ENCODE data around the gene OSBPL1A. TPM values are rescaled to one million over a fixed set of nuclear protein-coding genes. Genes with fewer than 3 reads are reported as not detected.

The OSBPL1A gene
- total RNA-seq, 1 experiment from 2014 or later = 21.5 TPM

- no TSS peak for BruUV-seq (replicated peaks)
- no peak for DNase-seq (ENCODE audit: unreplicated experiment)
- intact Hi-C loops (cut with micrococcal nuclease) = no loop called here
- Mint-ChIP-seq H3K4me3 (ENCODE audit: unreplicated experiment) (no peak overlapping the region), H3K27ac (ENCODE audit: low read depth, unreplicated experiment) (no peak overlapping the region), H3K4me1 (ENCODE audit: insufficient read depth, unreplicated experiment) (peaks cover 6% of the 10 kb centered on the region), H3K27me3 (ENCODE audit: insufficient read depth, unreplicated experiment) (no peaks in the 10 kb centered on the region), H3K36me3 (ENCODE audit: insufficient read depth, unreplicated experiment) (peaks cover 29% of the 10 kb centered on the region), H3K9me3 (ENCODE audit: unreplicated experiment) (no peaks in the 10 kb centered on the region)
- CTCF ChIA-PET = interaction anchor here (0.7 to 1.2 kb wide), 3 partner anchors 13 to 720 kb away, joined by 3 to 10 read pairs (median 4); no protein-coding TSS in a partner anchor
- POLR2A ChIA-PET = interaction anchor here (0.7 kb wide), 1 partner anchor 69 kb away, joined by 4 read pairs; no protein-coding TSS in a partner anchor
- TF ChIP-seq CTCF (IDR thresholded peaks at IDR 0.05; ENCODE audit: unreplicated experiment) = no peak
Measured at GRCh38 chr18:24373328-24373727, 24.3 kb downstream of the OSBPL1A start.

GRCh38 chr18:24372279-24372872 lies 25.2 kb downstream of the OSBPL1A start:
- Mint-ChIP-seq H3K27ac (ENCODE audit: low read depth, unreplicated experiment) (no peak overlapping the region), H3K9me3 (ENCODE audit: unreplicated experiment) (no peaks in the 10 kb centered on the region), H3K36me3 (ENCODE audit: insufficient read depth, unreplicated experiment) (peaks cover 29% of the 10 kb centered on the region), H3K4me3 (ENCODE audit: unreplicated experiment) (no peak overlapping the region), H3K4me1 (ENCODE audit: insufficient read depth, unreplicated experiment) (peaks cover 6% of the 10 kb centered on the region), H3K27me3 (ENCODE audit: insufficient read depth, unreplicated experiment) (no peaks in the 10 kb centered on the region)
- BruUV-seq (replicated peaks) = no TSS peak
- ChIA-PET POLR2A (interaction anchor here (0.8 kb wide), 1 partner anchor 25 kb away, joined by 3 read pairs; no protein-coding TSS in a partner anchor), CTCF (interaction anchor here (0.6 to 1.2 kb wide), 4 partner anchors 10 to 252 kb away, joined by 3 to 10 read pairs (median 4); no protein-coding TSS in a partner anchor)
- no peak for TF ChIP-seq CTCF (IDR thresholded peaks at IDR 0.05; ENCODE audit: unreplicated experiment)
- intact Hi-C loops (cut with micrococcal nuclease) = no loop called here
- no peak for DNase-seq (ENCODE audit: unreplicated experiment)

- no peak for DNase-seq (ENCODE audit: unreplicated experiment)
- BruUV-seq (replicated peaks) = no TSS peak
- H3K4me1 Mint-ChIP-seq (ENCODE audit: insufficient read depth, unreplicated experiment) = peaks cover 6% of the 10 kb centered on the region
- H3K27me3 Mint-ChIP-seq (ENCODE audit: insufficient read depth, unreplicated experiment) = no peaks in the 10 kb centered on the region
- POLR2A ChIA-PET = no interaction called here
- no peak overlapping the region for H3K27ac Mint-ChIP-seq (ENCODE audit: low read depth, unreplicated experiment)
- H3K4me3 Mint-ChIP-seq (ENCODE audit: unreplicated experiment) = no peak overlapping the region
- peaks cover 39% of the 10 kb centered on the region for H3K36me3 Mint-ChIP-seq (ENCODE audit: insufficient read depth, unreplicated experiment)
- no peaks in the 10 kb centered on the region for H3K9me3 Mint-ChIP-seq (ENCODE audit: unreplicated experiment)
- CTCF ChIA-PET = interaction anchor here (0.6 to 3.8 kb wide), 5 partner anchors 10 to 194 kb away, joined by 3 to 32 read pairs (median 5); no protein-coding TSS in a partner anchor
- intact Hi-C loops (cut with micrococcal nuclease) = no loop called here
- no peak for TF ChIP-seq CTCF (IDR thresholded peaks at IDR 0.05; ENCODE audit: unreplicated experiment)
Measured at GRCh38 chr18:24370120-24370519, 27.5 kb downstream of the OSBPL1A start.

- Mint-ChIP-seq H3K4me1 (ENCODE audit: insufficient read depth, unreplicated experiment) (peaks cover 6% of the 10 kb centered on the region), H3K27me3 (ENCODE audit: insufficient read depth, unreplicated experiment) (no peaks in the 10 kb centered on the region), H3K4me3 (ENCODE audit: unreplicated experiment) (no peak overlapping the region), H3K36me3 (ENCODE audit: insufficient read depth, unreplicated experiment) (peaks cover 38% of the 10 kb centered on the region), H3K27ac (ENCODE audit: low read depth, unreplicated experiment) (no peak overlapping the region), H3K9me3 (ENCODE audit: unreplicated experiment) (no peaks in the 10 kb centered on the region)
- no peak for TF ChIP-seq CTCF (IDR thresholded peaks at IDR 0.05; ENCODE audit: unreplicated experiment)
- ChIA-PET CTCF (interaction anchor here (0.6 to 3.8 kb wide), 5 partner anchors 10 to 118 kb away, joined by 3 to 32 read pairs (median 4); no protein-coding TSS in a partner anchor), POLR2A (interaction anchor here (0.9 kb wide), 2 partner anchors 8 to 27 kb away, joined by 3 read pairs; no protein-coding TSS in a partner anchor)
- DNase-seq (ENCODE audit: unreplicated experiment) = no peak
- BruUV-seq (replicated peaks) = no TSS peak
- intact Hi-C loops (cut with micrococcal nuclease) = no loop called here
Measured at GRCh38 chr18:24369426-24369825, 28.2 kb downstream of the OSBPL1A start.

Measured in MCF 10A (cell line).